Renal cortical epithelial cell (primary cell): ENCODE results near the gene RIN3. TPM values are rescaled to one million over a fixed set of nuclear protein-coding genes. Genes with fewer than 3 reads are reported as not detected.

Source experiments
- DNase-seq: peaks from one replicate; pipeline ENCODE4 v3.0.0-alpha.2; 2011; ENCODE audit warnings: low read depth
- total RNA-seq: library from RNA; depleted of rRNA; stranded (reverse); fragments of >200 nt; gene quantifications from 2 replicates; pipeline ENCODE4 v1.2.3, GENCODE V29; 2014

Gene RIN3
- total RNA-seq, 1 donor from 2014 or later: 8.5 TPM

- DNase-seq: no peak
These were observed 6.3 kb upstream of the RIN3 start for GRCh38 chr14:92507174-92507768.

- no peak for DNase-seq
These were observed 2.6 kb upstream of the RIN3 start for GRCh38 chr14:92510972-92511371.

GRCh38 chr14:92511453-92512238 is 1.9 kb upstream of the RIN3 start:
- DNase-seq: peak; percentile 97

GRCh38 chr14:92512807-92513203 is 776 bp upstream of the RIN3 start:
- no peak for DNase-seq

- DNase-seq: no peak
These were observed 624 bp downstream of the RIN3 start for GRCh38 chr14:92513966-92514843.

GRCh38 chr14:92514844-92515514 is 1.4 kb downstream of the RIN3 start:
- DNase-seq: no peak

GRCh38 chr14:92515546-92516343 is 2.2 kb downstream of the RIN3 start:
- DNase-seq: no peak

GRCh38 chr14:92516344-92516965 is 2.9 kb downstream of the RIN3 start:
- no peak for DNase-seq

GRCh38 chr14:92516966-92517506 is 3.5 kb downstream of the RIN3 start:
- no peak for DNase-seq

- no peak for DNase-seq
These were observed 4.2 kb downstream of the RIN3 start for GRCh38 chr14:92517761-92518160.

GRCh38 chr14:92519246-92520101 is 5.9 kb downstream of the RIN3 start:
- DNase-seq: no peak

- no peak for DNase-seq
These were observed 6.8 kb downstream of the RIN3 start for GRCh38 chr14:92520102-92521057.

- no peak for DNase-seq
These were observed 7.5 kb downstream of the RIN3 start for GRCh38 chr14:92521058-92521415.

- DNase-seq: no peak
These were observed 10.2 kb downstream of the RIN3 start for GRCh38 chr14:92523752-92524151.

- no peak for DNase-seq
These were observed 11.1 kb downstream of the RIN3 start for GRCh38 chr14:92524602-92525185.

GRCh38 chr14:92525322-92526095 is 11.9 kb downstream of the RIN3 start:
- no peak for DNase-seq

GRCh38 chr14:92527721-92528120 is 14.1 kb downstream of the RIN3 start:
- no peak for DNase-seq
